OCI-LY1 (cell line): Measurements from ENCODE around the gene GBX1.

ENCODE experiments used
- H2AFZ ChIP-seq: fragments of 200-600 bp; sonication (generic), shearing (Covaris generic); 2 replicates; pipeline ENCODE4 v1.6.0; 2014; ENCODE audit warnings: antibody characterized with exemption, mild to moderate bottlenecking, low read length
- H3F3A ChIP-seq: fragments of 200-600 bp; sonication (generic), shearing (Covaris generic); 2 replicates; pipeline ENCODE4 v1.6.0; 2014; ENCODE audit warnings: mild to moderate bottlenecking, antibody characterized with exemption, low read length, moderate library complexity; ENCODE audit not compliant: insufficient read depth
- H3K27ac ChIP-seq: fragments of 200-600 bp; sonication (generic); 2 replicates; pipeline ENCODE4 v1.5.1; 2014; ENCODE audit warnings: low read length, mixed run types, mild to moderate bottlenecking, low read depth; ENCODE audit not compliant: poor library complexity, severe bottlenecking
- H3K27me3 ChIP-seq: fragments of 200-600 bp; sonication (generic); 2 replicates; pipeline ENCODE4 v1.6.0; 2014; ENCODE audit warnings: antibody characterized with exemption, mild to moderate bottlenecking, low read length, moderate library complexity; ENCODE audit not compliant: insufficient read depth
- H3K36me3 ChIP-seq: fragments of 200-600 bp; sonication (generic); 2 replicates; pipeline ENCODE4 v1.6.1; 2014; ENCODE audit warnings: mild to moderate bottlenecking, antibody characterized with exemption, low read length, moderate library complexity, mixed read lengths; ENCODE audit not compliant: insufficient read depth
- H3K4me1 ChIP-seq: fragments of 200-600 bp; sonication (generic); 2 replicates; pipeline ENCODE4 v1.5.1; 2014; ENCODE audit warnings: mild to moderate bottlenecking, low read length, moderate library complexity; ENCODE audit not compliant: insufficient read depth, severe bottlenecking
- H3K4me2 ChIP-seq: fragments of 200-600 bp; sonication (generic), shearing (Covaris generic); 2 replicates; pipeline ENCODE4 v1.6.1; 2014; ENCODE audit warnings: low read length
- H3K4me3 ChIP-seq: fragments of 200-600 bp; sonication (generic); 2 replicates; pipeline ENCODE4 v1.5.1; 2014; ENCODE audit warnings: low read length, low read depth, mild to moderate bottlenecking, mixed read lengths; ENCODE audit not compliant: poor library complexity, severe bottlenecking
- H3K79me2 ChIP-seq: fragments of 200-600 bp; shearing (Covaris generic); 2 replicates; pipeline ENCODE4 v1.6.1; 2016; ENCODE audit warnings: mixed run types, low read length, mixed read lengths; ENCODE audit not compliant: insufficient read depth
- H3K9ac ChIP-seq: fragments of 200-600 bp; sonication (generic), shearing (Covaris generic); 2 replicates; pipeline ENCODE4 v1.6.1; 2014; ENCODE audit warnings: mild to moderate bottlenecking, low read length, mixed read lengths
- H3K9me2 ChIP-seq: fragments of 200-600 bp; sonication (generic), shearing (Covaris generic); 2 replicates; pipeline ENCODE4 v1.6.1; 2014; ENCODE audit warnings: low read depth, mild to moderate bottlenecking, low read length, mixed read lengths
- H3K9me3 ChIP-seq: fragments of 200-600 bp; shearing (Covaris generic); 2 replicates; pipeline ENCODE4 v1.6.1; 2014; ENCODE audit warnings: low read length, mixed read lengths
- H4K20me1 ChIP-seq: fragments of 200-600 bp; sonication (generic), shearing (Covaris generic); 2 replicates; pipeline ENCODE4 v1.6.0; 2016; ENCODE audit warnings: mild to moderate bottlenecking, low read length; ENCODE audit not compliant: insufficient read depth
- CTCF ChIP-seq: fragments of 200-600 bp; sonication (generic), shearing (Covaris generic); IDR thresholded peaks from 2 replicates; pipeline ENCODE4 v1.5.1; 2017; ENCODE audit warnings: mild to moderate bottlenecking, antibody characterized with exemption, low read length, moderate library complexity, mixed read lengths
- EZH2 ChIP-seq: fragments of 200-600 bp; sonication (generic), shearing (Covaris generic); IDR thresholded peaks from 2 replicates; pipeline ENCODE4 v1.8.0; 2017; ENCODE audit warnings: borderline replicate concordance, mixed run types, mild to moderate bottlenecking, antibody characterized with exemption, low read length, moderate library complexity, mixed read lengths

GBX1 gene

GRCh38 chr7:151179287-151179860 is 11.9 kb upstream of the GBX1 start:
- no peak for TF ChIP-seq EZH2
- no peak for TF ChIP-seq CTCF
- Histone ChIP-seq H3K27me3 (peaks cover 21% of the 10 kb centered on the region; the same call in 1 of the 2 replicates), H3K79me2 (no peaks in the 10 kb centered on the region), H3K27ac (no peak overlapping the region), H2AFZ (no peak overlapping the region), H3K9me3 (no peaks in the 10 kb centered on the region), H3K4me3 (no peak overlapping the region), H3K36me3 (no peaks in the 10 kb centered on the region), H3K9me2 (no peaks in the 10 kb centered on the region), H3F3A (no peaks in the 10 kb centered on the region), H4K20me1 (no peaks in the 10 kb centered on the region), H3K9ac (no peak overlapping the region), H3K4me2 (no peak overlapping the region), H3K4me1 (no peaks in the 10 kb centered on the region)

- H3K4me2 ChIP-seq: no peak overlapping the region
- H3K36me3 ChIP-seq: no peaks in the 10 kb centered on the region
- no peaks in the 10 kb centered on the region for H3K9me2 ChIP-seq
- H3K9me3 ChIP-seq: no peaks in the 10 kb centered on the region
- H2AFZ ChIP-seq: no peak overlapping the region
- H3K4me3 ChIP-seq: no peak overlapping the region
- H3K79me2 ChIP-seq: no peaks in the 10 kb centered on the region
- H3K27ac ChIP-seq: no peak overlapping the region
- no peaks in the 10 kb centered on the region for H3K4me1 ChIP-seq
- H4K20me1 ChIP-seq: no peaks in the 10 kb centered on the region
- TF ChIP-seq EZH2 (no peak), CTCF (no peak)
- no peaks in the 10 kb centered on the region for H3F3A ChIP-seq
- peaks cover 15% of the 10 kb centered on the region; the same call in 1 of the 2 replicates for H3K27me3 ChIP-seq
- no peak overlapping the region for H3K9ac ChIP-seq
Measured at GRCh38 chr7:151178831-151179230, 11.3 kb upstream of the GBX1 start.

- TF ChIP-seq EZH2 (no peak), CTCF (no peak)
- Histone ChIP-seq H3K27ac (no peak overlapping the region), H3F3A (no peaks in the 10 kb centered on the region), H3K9me3 (no peaks in the 10 kb centered on the region), H2AFZ (no peak overlapping the region), H3K4me2 (no peak overlapping the region), H3K9me2 (no peaks in the 10 kb centered on the region), H3K9ac (no peak overlapping the region), H3K4me3 (no peak overlapping the region), H3K27me3 (peaks cover 13% of the 10 kb centered on the region; the same call in 1 of the 2 replicates), H3K36me3 (no peaks in the 10 kb centered on the region), H4K20me1 (no peaks in the 10 kb centered on the region), H3K79me2 (no peaks in the 10 kb centered on the region), H3K4me1 (no peaks in the 10 kb centered on the region)
Measured at GRCh38 chr7:151178236-151178635, 10.7 kb upstream of the GBX1 start.
